ENCODE results near the gene TIAM2. TPM values are rescaled to one million over a fixed set of nuclear protein-coding genes. Genes with fewer than 3 reads are reported as not detected.
A peak's percentile ranks its signal among the peaks of the same experiment; 100 is the strongest.

The TIAM2 gene
- total and polyA plus RNA-seq, 9 of the 15 experiments (the other 6 are each of a cell fraction or from before 2014, with no cell fraction given) = 0.73 to 6.5 (median 4.3) TPM

DNA sequence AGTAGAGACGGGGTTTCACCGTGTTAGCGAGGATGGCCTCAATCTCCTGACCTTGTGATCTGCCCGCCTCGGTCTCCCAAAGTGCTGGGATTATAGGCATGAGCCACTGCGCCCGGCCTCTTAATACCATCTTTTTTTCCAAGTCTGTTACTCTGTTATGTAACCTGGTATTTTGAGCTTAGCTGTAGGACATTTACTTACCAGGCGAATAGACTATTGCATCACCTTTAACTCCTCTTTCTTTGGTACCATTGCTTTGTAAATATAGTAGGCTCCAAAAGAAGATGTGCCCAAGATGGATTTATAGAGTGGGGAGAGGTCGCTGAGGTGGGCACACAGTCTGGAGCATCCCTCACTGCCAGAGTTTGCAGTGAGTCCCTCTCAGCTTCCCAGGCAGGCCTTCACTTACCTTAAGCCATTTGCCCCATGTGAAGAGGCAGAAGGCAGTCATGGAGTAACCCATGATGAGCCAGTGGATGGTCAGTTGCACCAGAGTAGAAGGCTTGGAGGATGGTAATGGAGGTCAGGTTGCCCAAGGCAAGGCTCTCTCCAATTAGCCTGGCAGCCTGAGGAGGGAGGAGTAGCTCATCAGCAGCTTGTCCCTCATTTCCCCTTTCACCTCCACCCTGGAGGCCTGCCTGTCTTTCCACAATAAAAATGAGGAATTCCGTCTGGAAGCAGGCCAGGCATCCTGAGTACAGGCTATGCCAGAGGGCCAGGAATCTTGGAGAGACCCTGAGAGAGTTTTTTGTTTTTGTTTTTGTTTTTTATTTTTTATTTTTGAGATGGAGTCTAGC, 9.7 kb downstream of the TIAM2 start:
- Histone ChIP-seq H3K4me3 (no peak overlapping the region), H3K79me2 (ENCODE audit: control insufficient read depth, insufficient read depth, low read length) (no peaks in the 10 kb centered on the region), H4K20me1 (replicated peaks; ENCODE audit: control insufficient read depth, insufficient read depth, low read length) (0 out of 2 replicates have a peak, but pooled peaks cover 3% of the 10 kb centered on the region), H3K4me2 (ENCODE audit: insufficient read depth, low read length) (no peak overlapping the region), H3K4me1 (replicated peaks in 1 of 2; ENCODE audit: control insufficient read depth in 2 of 2, insufficient read depth in 2 of 2, low read length in 2 of 2) (no peaks in the 10 kb centered on the region), H3K9me1 (ENCODE audit: control insufficient read depth, insufficient read depth, low read length) (no peaks in the 10 kb centered on the region), H3K9ac (ENCODE audit: insufficient read depth in 1 of 2, low read depth in 2 of 2, low read length in 2 of 2) (no peak overlapping the region), H2AFZ (ENCODE audit: low read depth, low read length) (no peak overlapping the region), H3K9me3 (replicated peaks; ENCODE audit: control insufficient read depth, insufficient read depth, low read depth, low read length) (no peaks in the 10 kb centered on the region), H3K36me3 (ENCODE audit: control insufficient read depth, insufficient read depth, low read length) (no peaks in the 10 kb centered on the region), H3K27ac (ENCODE audit: extremely low read depth, low read depth, low read length) (no peak overlapping the region), H3K27me3 (ENCODE audit: control insufficient read depth in 2 of 2, insufficient read depth in 2 of 2, low read length in 2 of 2) (peaks cover 42 to 65% of the 10 kb centered on the region in 2 experiments)
- peak; percentile 44; the same call in 1 of the 2 replicates for TF ChIP-seq ATF3 (IDR thresholded peaks at IDR 0.05)
- no peak for TF ChIP-seq ATF3 (CRISPR knock-in tag; conservative IDR thresholded peaks at IDR 0.05)
- no peak for TF ChIP-seq PHB (CRISPR knock-in tag; IDR thresholded peaks at IDR 0.05)
- TF ChIP-seq CEBPG (CRISPR knock-in tag; IDR thresholded peaks at IDR 0.05) = no peak
- TF ChIP-seq CEBPG (tag; conservative IDR thresholded peaks at IDR 0.05 in 1 of 2, IDR thresholded peaks at IDR 0.05 in 1 of 2) = peak; percentile 60 to 79; a peak in 3 of 4 replicates
- TF ChIP-seq CEBPB (tag; IDR thresholded peaks at IDR 0.05) = peak; percentile 65
- no peak for TF ChIP-seq ZNF655 (CRISPR knock-in tag; IDR thresholded peaks at IDR 0.05)
- intact Hi-C loops (cut with micrococcal nuclease) = no loop called here
- FAIRE-seq (no peak), DNase-seq (ENCODE audit: extremely low read depth in 1 of 4, low spot score in 3 of 4) (no peak), ATAC-seq (no peak)
- BruUV-seq (replicated peaks) = no TSS peak
- ChIA-PET CTCF (ENCODE audit: low intra/inter-chr PET ratio) (no interaction called here), POLR2A (interaction anchor here (1.1 kb wide), 1 partner anchor 11 kb away, joined by 3 read pairs; no protein-coding TSS in a partner anchor)
- in situ Hi-C loops (cut with MboI) = no loop called here
- WGBS (ENCODE audit: insufficient coverage, low coverage, missing lambda C conversion rate) = 0% methylated on average over 10 of the region's 10 CpGs

Data from K562 (cell line).